Prostate gland (tissue), 2 donors: ENCODE measurements around the gene ZNF217.
A peak's percentile ranks its signal among the peaks of the same experiment; 100 is the strongest.

Experiments used
- CTCF ChIP-seq, 4 experiments: fragments of 200-600 bp in 2 of 4; fragments of 450-650 bp in 2 of 4; sonication (generic) in 2 of 4; IDR thresholded peaks; 1 replicate in 3 of 4; 2 replicates in 1 of 4; pipeline ENCODE4 v1.5.1; 2016 to 2019; ENCODE audit warnings: antibody characterized with exemption in 4 of 4, mild to moderate bottlenecking in 2 of 4, moderate library complexity in 2 of 4
- POLR2A ChIP-seq: fragments of 450-650 bp; IDR thresholded peaks from one replicate; pipeline ENCODE4 v1.6.1; 2016; ENCODE audit warnings: antibody characterized with exemption, mild to moderate bottlenecking
- POLR2AphosphoS5 ChIP-seq: sonication (generic); formaldehyde crosslinking; IDR thresholded peaks from one replicate; pipeline ENCODE4 v1.6.1; 2017; ENCODE audit warnings: antibody characterized with exemption

GRCh38 chr20:53580376-53581111, 13.1 kb downstream of the ZNF217 start:
- TF ChIP-seq CTCF (IDR thresholded peaks at IDR 0.05) (peak in 3 of 4 experiments; percentile 15 to 34 (median 30)), POLR2A (no peak), POLR2AphosphoS5 (peak; percentile 4)
